ENCODE results near the gene GPR89A.

Gene GPR89A

GRCh38 chr1:145708063-145708462, 100.3 kb downstream of the GPR89A start:
- Histone ChIP-seq H4K8ac (ENCODE audit: low read length) (no peak overlapping the region), H2BK5ac (ENCODE audit: low read depth, low read length, poor library complexity, severe bottlenecking) (no peak overlapping the region), H3K4me3 (ENCODE audit: insufficient read depth in 1 of 2, low read depth in 1 of 2, low read length in 2 of 2) (no peak overlapping the region), H2BK12ac (ENCODE audit: low read length in 2 of 2) (no peak overlapping the region), H2AFZ (ENCODE audit: low read depth, low read length) (no peak overlapping the region), H3K4me1 (ENCODE audit: control insufficient read depth, insufficient read depth, low read depth, low read length) (peaks cover 21% of the 10 kb centered on the region), H2AK5ac (ENCODE audit: low read length, severe bottlenecking) (peak overlapping the region; percentile 17), H3K79me1 (replicated peaks; ENCODE audit: low read length, poor library complexity, severe bottlenecking) (no peaks in the 10 kb centered on the region), H3K14ac (ENCODE audit: low read length in 2 of 2) (no peak overlapping the region), H3K9me3 (ENCODE audit: control insufficient read depth, low read length) (no peaks in the 10 kb centered on the region), H2BK120ac (ENCODE audit: low read depth, low read length) (no peak overlapping the region), H3K9ac (ENCODE audit: low read length) (no peak overlapping the region), H3K18ac (ENCODE audit: low read depth in 1 of 2, low read length in 2 of 2) (no peak overlapping the region), H3K27me3 (ENCODE audit: control insufficient read depth in 1 of 2, insufficient read depth in 1 of 2, low read length in 2 of 2) (no peaks in the 10 kb centered on the region), H3K4ac (ENCODE audit: low read depth in 1 of 2, low read length in 2 of 2) (no peak overlapping the region), H3K4me2 (ENCODE audit: low read length, poor library complexity, severe bottlenecking) (no peak overlapping the region), H3K23ac (ENCODE audit: low read length in 2 of 2) (no peak overlapping the region), H3K36me3 (ENCODE audit: control insufficient read depth in 1 of 2, insufficient read depth in 2 of 2, low read depth in 1 of 2, low read length in 2 of 2) (no peaks in the 10 kb centered on the region), H2BK15ac (ENCODE audit: low read depth, poor library complexity, severe bottlenecking) (no peak overlapping the region), H3K27ac (ENCODE audit: low read length, poor library complexity, severe bottlenecking) (no peak overlapping the region), H4K91ac (ENCODE audit: low read length) (no peak overlapping the region)
- no peak for DNase-seq
- 84% methylated on average over 7 of the region's 7 CpGs for WGBS

- Histone ChIP-seq H3K27me3 (ENCODE audit: control insufficient read depth in 1 of 2, insufficient read depth in 1 of 2, low read length in 2 of 2) (no peaks in the 10 kb centered on the region), H3K27ac (ENCODE audit: low read length, poor library complexity, severe bottlenecking) (peak overlapping the region; percentile 94), H3K9me3 (ENCODE audit: control insufficient read depth, low read length) (no peaks in the 10 kb centered on the region), H4K8ac (ENCODE audit: low read length) (no peak overlapping the region), H3K36me3 (ENCODE audit: control insufficient read depth in 1 of 2, insufficient read depth in 2 of 2, low read depth in 1 of 2, low read length in 2 of 2) (no peaks in the 10 kb centered on the region), H2BK120ac (ENCODE audit: low read depth, low read length) (no peak overlapping the region), H3K79me1 (replicated peaks; ENCODE audit: low read length, poor library complexity, severe bottlenecking) (no peaks in the 10 kb centered on the region), H2BK12ac (ENCODE audit: low read length in 2 of 2) (no peak overlapping the region), H3K4ac (ENCODE audit: low read depth in 1 of 2, low read length in 2 of 2) (no peak overlapping the region), H3K4me3 (ENCODE audit: insufficient read depth in 1 of 2, low read depth in 1 of 2, low read length in 2 of 2) (no peak overlapping the region), H3K4me2 (ENCODE audit: low read length, poor library complexity, severe bottlenecking) (no peak overlapping the region), H2BK15ac (ENCODE audit: low read depth, poor library complexity, severe bottlenecking) (no peak overlapping the region), H3K4me1 (ENCODE audit: control insufficient read depth, insufficient read depth, low read depth, low read length) (peaks cover 25% of the 10 kb centered on the region), H2AK5ac (ENCODE audit: low read length, severe bottlenecking) (peak overlapping the region; percentile 19), H3K9ac (ENCODE audit: low read length) (no peak overlapping the region), H3K18ac (ENCODE audit: low read depth in 1 of 2, low read length in 2 of 2) (no peak overlapping the region), H2BK5ac (ENCODE audit: low read depth, low read length, poor library complexity, severe bottlenecking) (no peak overlapping the region), H3K14ac (ENCODE audit: low read length in 2 of 2) (no peak overlapping the region), H2AFZ (ENCODE audit: low read depth, low read length) (no peak overlapping the region), H4K91ac (ENCODE audit: low read length) (no peak overlapping the region), H3K23ac (ENCODE audit: low read length in 2 of 2) (no peak overlapping the region)
- 88% methylated on average over 1 of the region's 4 CpGs for WGBS
- DNase-seq, result no peak
Observed at GRCh38 chr1:145710291-145711027, 102.7 kb downstream of the GPR89A start.

- peaks cover 29% of the 10 kb centered on the region for H3K4me1 ChIP-seq (ENCODE audit: control insufficient read depth, insufficient read depth, low read depth, low read length)
Observed at GRCh38 chr1:145711213-145711651, 103.4 kb downstream of the GPR89A start.

GRCh38 chr1:145714524-145715111, 106.8 kb downstream of the GPR89A start:
- no peak overlapping the region for H3K23ac ChIP-seq (ENCODE audit: low read length in 2 of 2)
- peak overlapping the region in 1 of 2 experiments; percentile 64 for H3K14ac ChIP-seq (ENCODE audit: low read length in 2 of 2)
- H3K79me1 ChIP-seq (replicated peaks; ENCODE audit: low read length, poor library complexity, severe bottlenecking), result no peaks in the 10 kb centered on the region
- H2BK5ac ChIP-seq (ENCODE audit: low read depth, low read length, poor library complexity, severe bottlenecking), result no peak overlapping the region
- 93% methylated on average over 6 of the region's 6 CpGs for WGBS
- no peak overlapping the region for H4K91ac ChIP-seq (ENCODE audit: low read length)
- no peak overlapping the region for H2BK12ac ChIP-seq (ENCODE audit: low read length in 2 of 2)
- no peak overlapping the region for H3K18ac ChIP-seq (ENCODE audit: low read depth in 1 of 2, low read length in 2 of 2)
- H3K36me3 ChIP-seq (ENCODE audit: control insufficient read depth in 1 of 2, insufficient read depth in 2 of 2, low read depth in 1 of 2, low read length in 2 of 2), result no peaks in the 10 kb centered on the region
- no peak for DNase-seq
- no peak overlapping the region for H2BK120ac ChIP-seq (ENCODE audit: low read depth, low read length)
- H3K4ac ChIP-seq (ENCODE audit: low read depth in 1 of 2, low read length in 2 of 2), result no peak overlapping the region
- no peak overlapping the region for H3K9ac ChIP-seq (ENCODE audit: low read length)
- no peak overlapping the region for H3K4me2 ChIP-seq (ENCODE audit: low read length, poor library complexity, severe bottlenecking)
- no peak overlapping the region for H3K4me3 ChIP-seq (ENCODE audit: insufficient read depth in 1 of 2, low read depth in 1 of 2, low read length in 2 of 2)
- peak overlapping the region; percentile 63 for H2AK5ac ChIP-seq (ENCODE audit: low read length, severe bottlenecking)
- H3K27ac ChIP-seq (ENCODE audit: low read length, poor library complexity, severe bottlenecking), result peak overlapping the region; percentile 1
- H4K8ac ChIP-seq (ENCODE audit: low read length), result no peak overlapping the region
- H3K9me3 ChIP-seq (ENCODE audit: control insufficient read depth, low read length), result no peaks in the 10 kb centered on the region
- no peak overlapping the region for H2BK15ac ChIP-seq (ENCODE audit: low read depth, poor library complexity, severe bottlenecking)
- H3K4me1 ChIP-seq (ENCODE audit: control insufficient read depth, insufficient read depth, low read depth, low read length), result peaks cover 20% of the 10 kb centered on the region
- no peak overlapping the region for H2AFZ ChIP-seq (ENCODE audit: low read depth, low read length)
- no peaks in the 10 kb centered on the region for H3K27me3 ChIP-seq (ENCODE audit: control insufficient read depth in 1 of 2, insufficient read depth in 1 of 2, low read length in 2 of 2)

More at GRCh38 chr1:145711213-145711651, 103.4 kb downstream of the GPR89A start:
- no peaks in the 10 kb centered on the region for H3K9me3 ChIP-seq (ENCODE audit: control insufficient read depth, low read length)
- H3K36me3 ChIP-seq (ENCODE audit: control insufficient read depth in 1 of 2, insufficient read depth in 2 of 2, low read depth in 1 of 2, low read length in 2 of 2), result no peaks in the 10 kb centered on the region
- H4K91ac ChIP-seq (ENCODE audit: low read length), result no peak overlapping the region
- H3K27me3 ChIP-seq (ENCODE audit: control insufficient read depth in 1 of 2, insufficient read depth in 1 of 2, low read length in 2 of 2), result no peaks in the 10 kb centered on the region
- H3K23ac ChIP-seq (ENCODE audit: low read length in 2 of 2), result no peak overlapping the region
- no peak overlapping the region for H2AFZ ChIP-seq (ENCODE audit: low read depth, low read length)
- no peak overlapping the region for H2BK120ac ChIP-seq (ENCODE audit: low read depth, low read length)
- H3K4me2 ChIP-seq (ENCODE audit: low read length, poor library complexity, severe bottlenecking), result peak overlapping the region; percentile 1
- WGBS, result 50% methylated on average over 3 of the region's 3 CpGs
- no peak overlapping the region for H3K4ac ChIP-seq (ENCODE audit: low read depth in 1 of 2, low read length in 2 of 2)
- H4K8ac ChIP-seq (ENCODE audit: low read length), result no peak overlapping the region
- H3K14ac ChIP-seq (ENCODE audit: low read length in 2 of 2), result no peak overlapping the region
- H3K18ac ChIP-seq (ENCODE audit: low read depth in 1 of 2, low read length in 2 of 2), result no peak overlapping the region
- peak overlapping the region; percentile 94 for H3K27ac ChIP-seq (ENCODE audit: low read length, poor library complexity, severe bottlenecking)
- H3K9ac ChIP-seq (ENCODE audit: low read length), result no peak overlapping the region
- no peak overlapping the region for H2BK12ac ChIP-seq (ENCODE audit: low read length in 2 of 2)
- H3K79me1 ChIP-seq (replicated peaks; ENCODE audit: low read length, poor library complexity, severe bottlenecking), result no peaks in the 10 kb centered on the region
- H2BK15ac ChIP-seq (ENCODE audit: low read depth, poor library complexity, severe bottlenecking), result no peak overlapping the region
- no peak overlapping the region for H2BK5ac ChIP-seq (ENCODE audit: low read depth, low read length, poor library complexity, severe bottlenecking)
- no peak overlapping the region for H3K4me3 ChIP-seq (ENCODE audit: insufficient read depth in 1 of 2, low read depth in 1 of 2, low read length in 2 of 2)
- no peak overlapping the region for H2AK5ac ChIP-seq (ENCODE audit: low read length, severe bottlenecking)
- no peak for DNase-seq

Data from mesenchymal stem cell (in vitro differentiated cells and primary cell).